Suppressor macrophage treated with lipopolysaccharide for 1 hour (primary cell): ENCODE measurements around the gene AHCYL1.

Source experiments
- DNase-seq, 3 donors: peaks; one replicate each; pipeline ENCODE4 v3.0.0-alpha.2; 2020 to 2022

The AHCYL1 gene

GRCh38 chr1:110064576-110065337 lies 80.2 kb downstream of the AHCYL1 start:
- no peak for DNase-seq

- no peak for DNase-seq
Observed at GRCh38 chr1:110065841-110066240, 81.3 kb downstream of the AHCYL1 start.

- no peak for DNase-seq
Observed at GRCh38 chr1:110067479-110067892, 82.9 kb downstream of the AHCYL1 start.

- peak; percentile 40 to 57 (median 47) for DNase-seq
Observed at GRCh38 chr1:110067893-110068645, 83.5 kb downstream of the AHCYL1 start.

- peak; percentile 43 to 54 (median 46) for DNase-seq
Observed at GRCh38 chr1:110068646-110069403, 84.3 kb downstream of the AHCYL1 start.

- peak in 2 of 3 donors; percentile 17 to 27 for DNase-seq
Observed at GRCh38 chr1:110069404-110070281, 85.1 kb downstream of the AHCYL1 start.

- peak in 1 of 3 donors; percentile 10 for DNase-seq
Observed at GRCh38 chr1:110070282-110070669, 85.7 kb downstream of the AHCYL1 start.

- no peak for DNase-seq
Observed at GRCh38 chr1:110070671-110071242, 86.2 kb downstream of the AHCYL1 start, which contains the start of gene ALX3. Gene ALX3, minus strand, starts transcription at chr1:110070672. Its CDS starts 60 bp downstream, at chr1:110070612.
